HEK293T (cell line): Measurements from ENCODE around the gene MED10.
"Not testable (repeated sequence)": the region's sequence is repeated elsewhere in the genome, so short reads cannot be mapped to it uniquely, and the experiment has no call there.

Experiments
- CTCF ChIA-PET: fragments of 350-600 bp; formaldehyde crosslinking; extraction: SDS; loops from one replicate; lab custom pipeline; 2021; ENCODE audit warnings: antibody characterized with exemption, inconsistent platforms; lab: Yijun Ruan, JAX
- POLR2A ChIA-PET: fragments of 350-600 bp; formaldehyde crosslinking; extraction: SDS; loops from one replicate; lab custom pipeline; 2020; ENCODE audit warnings: antibody characterized with exemption, inconsistent platforms; lab: Yijun Ruan, JAX
- DNase-seq: peaks from one replicate; pipeline ENCODE4 v3.0.0; 2012; ENCODE audit warnings: mixed read lengths; ENCODE audit errors: extremely low spot score
- ARNT ChIP-seq: fragments of 450-650 bp; IDR thresholded peaks from 2 replicates; pipeline ENCODE4 v1.6.1; 2017; ENCODE audit warnings: mild to moderate bottlenecking
- BHLHE40 ChIP-seq: fragments of 450-650 bp; IDR thresholded peaks from 2 replicates; pipeline ENCODE4 v1.6.1; 2016; ENCODE audit warnings: mild to moderate bottlenecking, moderate library complexity, borderline replicate concordance
- CTBP1 ChIP-seq: fragments of 450-650 bp; IDR thresholded peaks from 2 replicates; pipeline ENCODE4 v1.6.1; 2016; ENCODE audit warnings: borderline replicate concordance
- ELF4 ChIP-seq: fragments of 450-650 bp; IDR thresholded peaks from 2 replicates; pipeline ENCODE4 v1.6.1; 2017; ENCODE audit warnings: antibody characterized with exemption
- FOXA1 ChIP-seq: fragments of 450-650 bp; IDR thresholded peaks from 2 replicates; pipeline ENCODE4 v1.6.1; 2016; ENCODE audit warnings: mild to moderate bottlenecking
- FOXK2 ChIP-seq: fragments of 450-650 bp; IDR thresholded peaks from 2 replicates; pipeline ENCODE4 v1.6.1; 2016; ENCODE audit warnings: mild to moderate bottlenecking
- FOXM1 ChIP-seq: fragments of 450-650 bp; IDR thresholded peaks from 2 replicates; pipeline ENCODE4 v1.6.1; 2017; ENCODE audit warnings: mild to moderate bottlenecking, borderline replicate concordance
- HDGF ChIP-seq: fragments of 450-650 bp; IDR thresholded peaks from 2 replicates; pipeline ENCODE4 v1.6.1; 2017; ENCODE audit warnings: antibody characterized with exemption, borderline replicate concordance
- L3MBTL2 ChIP-seq: fragments of 450-650 bp; conservative IDR thresholded peaks from 2 replicates; pipeline ENCODE4 v1.6.1; 2016; ENCODE audit warnings: mild to moderate bottlenecking
- LEF1 ChIP-seq: fragments of 450-650 bp; IDR thresholded peaks from 2 replicates; pipeline ENCODE4 v1.6.1; 2017; ENCODE audit warnings: mild to moderate bottlenecking, borderline replicate concordance
- NFRKB ChIP-seq: fragments of 450-650 bp; IDR thresholded peaks from 2 replicates; pipeline ENCODE4 v1.6.1; 2016; ENCODE audit warnings: mild to moderate bottlenecking, moderate library complexity
- PKNOX1 ChIP-seq: fragments of 450-650 bp; IDR thresholded peaks from 2 replicates; pipeline ENCODE4 v1.6.1; 2016
- SP1 ChIP-seq: fragments of 450-650 bp; IDR thresholded peaks from 2 replicates; pipeline ENCODE4 v1.6.1; 2017
- SUZ12 ChIP-seq: fragments of 450-650 bp; IDR thresholded peaks from 2 replicates; pipeline ENCODE4 v1.6.1; 2016; ENCODE audit warnings: mild to moderate bottlenecking
- TARDBP ChIP-seq: fragments of 450-650 bp; IDR thresholded peaks from 2 replicates; pipeline ENCODE4 v1.6.1; 2016
- ZNF384 ChIP-seq: fragments of 450-650 bp; IDR thresholded peaks from 2 replicates; pipeline ENCODE4 v1.6.1; 2016

MED10 gene

GRCh38 chr5:6359555-6360322 lies 18.6 kb downstream of the MED10 start:
- ChIA-PET POLR2A (no interaction called here), CTCF (no interaction called here)
- no peak for TF ChIP-seq NFRKB
- no peak for TF ChIP-seq ELF4
- no peak for TF ChIP-seq LEF1
- TF ChIP-seq PKNOX1, result no peak
- TF ChIP-seq SP1, result no peak
- no peak for TF ChIP-seq FOXA1
- TF ChIP-seq FOXM1, result no peak
- TF ChIP-seq TARDBP, result no peak
- TF ChIP-seq BHLHE40, result no peak
- no peak for TF ChIP-seq L3MBTL2
- no peak for TF ChIP-seq ARNT
- TF ChIP-seq HDGF, result no peak
- TF ChIP-seq FOXK2, result no peak
- DNase-seq, result no peak

- no peak for DNase-seq
- CTCF ChIA-PET, result no interaction called here
- TF ChIP-seq NFRKB (no peak), FOXK2 (no peak), LEF1 (no peak), FOXA1 (no peak), SP1 (no peak), PKNOX1 (no peak), BHLHE40 (no peak), HDGF (no peak), SUZ12 (no peak), ELF4 (no peak), L3MBTL2 (no peak), ARNT (no peak), ZNF384 (no peak), CTBP1 (no peak)
- POLR2A ChIA-PET, result interaction anchor here (1.1 kb wide), 1 partner anchor 101 kb away, joined by 3 read pairs; no protein-coding TSS in a partner anchor
Observed at GRCh38 chr5:6358434-6358820, 19.9 kb downstream of the MED10 start.

GRCh38 chr5:6357817-6358433 lies 20.4 kb downstream of the MED10 start:
- POLR2A ChIA-PET, result interaction anchor here (1.1 kb wide), 1 partner anchor 100 kb away, joined by 3 read pairs; no protein-coding TSS in a partner anchor
- CTCF ChIA-PET, result not testable (repeated sequence)

GRCh38 chr5:6356578-6357164 lies 21.7 kb downstream of the MED10 start:
- ChIA-PET CTCF (no interaction called here), POLR2A (no interaction called here)
- no peak for TF ChIP-seq FOXA1
- TF ChIP-seq TARDBP, result no peak
- no peak for TF ChIP-seq ZNF384
- TF ChIP-seq ELF4, result no peak
- no peak for TF ChIP-seq FOXM1
- TF ChIP-seq CTBP1, result no peak
- TF ChIP-seq ARNT, result no peak
- TF ChIP-seq SUZ12, result no peak
- TF ChIP-seq SP1, result no peak
- no peak for TF ChIP-seq PKNOX1
- no peak for TF ChIP-seq LEF1
- DNase-seq, result no peak

More at GRCh38 chr5:6357817-6358433, 20.4 kb downstream of the MED10 start:
- not testable (repeated sequence) for DNase-seq

- ChIA-PET CTCF (interaction anchor here (0.6 kb wide), 1 partner anchor 411 kb away, joined by 3 read pairs; no protein-coding TSS in a partner anchor), POLR2A (no interaction called here)
- TF ChIP-seq FOXK2 (no peak), SP1 (no peak), HDGF (no peak), BHLHE40 (no peak), CTBP1 (no peak), FOXA1 (no peak), ZNF384 (no peak), ARNT (no peak), NFRKB (no peak), LEF1 (no peak), TARDBP (no peak), L3MBTL2 (no peak)
- DNase-seq, result no peak
Observed at GRCh38 chr5:6355294-6355693, 23.1 kb downstream of the MED10 start.

GRCh38 chr5:6354848-6355247 lies 23.5 kb downstream of the MED10 start:
- POLR2A ChIA-PET, result no interaction called here
- CTCF ChIA-PET, result no interaction called here
- TF ChIP-seq ZNF384 (no peak), SP1 (no peak), PKNOX1 (no peak), NFRKB (no peak), FOXK2 (no peak), BHLHE40 (no peak), ELF4 (no peak), ARNT (no peak), LEF1 (no peak), SUZ12 (no peak), FOXM1 (no peak), FOXA1 (no peak)
- DNase-seq, result no peak
